Lower lobe of right lung (tissue), 2 donors: ENCODE measurements around the gene MAL. TPM values are rescaled to one million over a fixed set of nuclear protein-coding genes. Genes with fewer than 3 reads are reported as not detected.
A peak's percentile ranks its signal among the peaks of the same experiment; 100 is the strongest.

Experiments used
- ATAC-seq, 2 donors: fragments of 200-7000 bp; cut with Tn5 transposase; one replicate each; pipeline ENCODE4 v1.9.1; 2020 to 2022; ENCODE audit warnings: mild to moderate bottlenecking in 2 of 2, moderate library complexity in 2 of 2
- DNase-seq: peaks from one replicate; pipeline ENCODE4 v3.0.0-alpha.2; 2020
- H3K27ac ChIP-seq: fragments of 200-600 bp; one replicate; pipeline ENCODE4 v1.8.0; 2022
- H3K27me3 ChIP-seq: fragments of 200-600 bp; one replicate; pipeline ENCODE4 v1.8.0; 2022; ENCODE audit warnings: low read depth
- H3K36me3 ChIP-seq: fragments of 200-600 bp; one replicate; pipeline ENCODE4 v1.8.0; 2022; ENCODE audit warnings: mild to moderate bottlenecking
- H3K4me1 ChIP-seq: fragments of 200-600 bp; one replicate; pipeline ENCODE4 v1.8.0; 2022
- H3K4me3 ChIP-seq: fragments of 200-600 bp; one replicate; pipeline ENCODE4 v1.8.0; 2022; ENCODE audit warnings: mild to moderate bottlenecking
- H3K9me3 ChIP-seq: fragments of 200-600 bp; one replicate; pipeline ENCODE4 v1.8.0; 2022
- CTCF ChIP-seq: fragments of 200-600 bp; IDR thresholded peaks from one replicate; pipeline ENCODE4 v1.8.0; 2022; ENCODE audit warnings: antibody characterized with exemption, mild to moderate bottlenecking
- intact Hi-C: fragments of 100-400 bp; cut with DNase I; formaldehyde crosslinking; loops from one replicate; pipeline ENCODE4 v1.11.0; 2022
- long read RNA-seq: library from polyadenylated mRNA; unstranded; transcript quantifications from one replicate; pipeline ENCODE4 v2.0.0, GENCODE V29; 2021
- total RNA-seq: library from RNA; stranded (reverse); fragmentation: NEBNext Ultra II Directional; extraction: Animal tissue kit (Norgen Biotek cat#: 25700); gene quantifications from one replicate; pipeline ENCODE4 v1.2.1, GENCODE V29; 2021
- donor health status: DM: no; HTN: yes; CAD: no; lungs with severe emphysema.

MAL gene
- total RNA-seq: 13.4 TPM
- long read RNA-seq, transcript MAL-201 (4 exons, 1,112 nt): major isoform, 7 of 9 reads
- long read RNA-seq, partial matches to known transcripts: 1 of 9 reads
- long read RNA-seq, other reads (novel, unspliced or antisense): 1 of 9 reads

- intact Hi-C loops: no loop called here
- peaks cover 65% of the 10 kb centered on the region for H3K27me3 ChIP-seq
- peak within 1 kb of the TSS; percentile 53 for H3K4me3 ChIP-seq
- peak within 1 kb of the TSS; percentile 72 for H3K27ac ChIP-seq
- H3K9me3 ChIP-seq: no peaks in the 10 kb centered on the region
- peak; percentile 35 to 42 for ATAC-seq
- peaks cover 10% of the 10 kb centered on the region for H3K4me1 ChIP-seq
- H3K36me3 ChIP-seq: no peaks in the 10 kb centered on the region
- TF ChIP-seq CTCF: no peak
- no peak for DNase-seq
Observed at GRCh38 chr2:95025406-95026319, at the start of gene MAL. TSS of gene MAL (plus strand) at chr2:95025708. CDS start at chr2:95025793, 85 bp downstream.

- no peak for TF ChIP-seq CTCF
- Histone ChIP-seq H3K27ac (no peak overlapping the region), H3K27me3 (peaks cover 11% of the 10 kb centered on the region), H3K4me1 (no peaks in the 10 kb centered on the region), H3K9me3 (no peaks in the 10 kb centered on the region), H3K36me3 (no peaks in the 10 kb centered on the region), H3K4me3 (no peak overlapping the region)
- DNase-seq (no peak), ATAC-seq (no peak)
- intact Hi-C loops: no loop called here
Observed at GRCh38 chr2:94977826-94978225, 47.7 kb upstream of the MAL start.

GRCh38 chr2:94978917-94979316 lies 46.6 kb upstream of the MAL start:
- Histone ChIP-seq H3K27ac (no peak overlapping the region), H3K36me3 (no peaks in the 10 kb centered on the region), H3K4me1 (no peaks in the 10 kb centered on the region), H3K27me3 (peaks cover 11% of the 10 kb centered on the region), H3K4me3 (no peak overlapping the region), H3K9me3 (no peaks in the 10 kb centered on the region)
- TF ChIP-seq CTCF: no peak
- intact Hi-C loops: no loop called here
- ATAC-seq (no peak), DNase-seq (no peak)

GRCh38 chr2:94979406-94980375 lies 45.8 kb upstream of the MAL start:
- Histone ChIP-seq H3K27me3 (peaks cover 12% of the 10 kb centered on the region), H3K27ac (no peak overlapping the region), H3K4me3 (no peak overlapping the region), H3K9me3 (no peaks in the 10 kb centered on the region), H3K4me1 (no peaks in the 10 kb centered on the region), H3K36me3 (no peaks in the 10 kb centered on the region)
- intact Hi-C loops: no loop called here
- DNase-seq (no peak), ATAC-seq (no peak)
- no peak for TF ChIP-seq CTCF

- Histone ChIP-seq H3K9me3 (no peaks in the 10 kb centered on the region), H3K27ac (no peak overlapping the region), H3K27me3 (peaks cover 19% of the 10 kb centered on the region), H3K4me1 (no peaks in the 10 kb centered on the region), H3K4me3 (no peak overlapping the region), H3K36me3 (no peaks in the 10 kb centered on the region)
- no peak for DNase-seq
- TF ChIP-seq CTCF: no peak
- peak in 1 of 2 donors; percentile 11 for ATAC-seq
- intact Hi-C loops: no loop called here
Observed at GRCh38 chr2:94980406-94980805, 45.1 kb upstream of the MAL start.
